Measurements from ENCODE around the gene ZFHX2.

ZFHX2 gene

DNA sequence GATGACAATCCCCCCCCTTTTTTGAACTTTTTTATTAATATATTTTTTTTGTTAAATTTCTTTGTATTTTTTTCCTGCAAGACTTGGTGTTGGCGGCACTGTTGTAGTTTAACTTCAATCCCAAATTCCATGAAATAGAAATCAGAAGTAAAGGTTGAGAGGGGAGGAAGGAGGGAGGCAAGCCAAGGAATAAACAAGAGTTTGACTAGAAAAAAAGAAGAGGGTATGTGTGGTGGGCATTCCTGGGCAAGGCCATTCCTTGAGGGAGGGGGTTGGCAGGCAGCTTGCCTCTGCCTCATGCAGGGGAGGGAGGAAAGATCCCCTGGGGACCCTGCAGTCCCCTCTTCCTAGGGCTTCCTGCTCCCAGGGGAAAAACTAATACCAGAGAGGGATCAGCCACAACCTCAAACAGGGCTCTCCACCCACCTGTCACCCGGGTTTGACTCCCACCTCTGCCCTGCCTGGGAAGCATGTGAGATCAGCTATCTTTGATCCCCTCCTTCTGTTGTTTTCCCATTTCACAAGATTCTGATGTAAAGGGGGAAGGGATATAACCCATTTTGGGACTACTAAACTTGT, 16.5 kb upstream of the ZFHX2 start:
- TF ChIP-seq TAF1 (IDR thresholded peaks at IDR 0.05; ENCODE audit: low read depth) = no peak
- TF ChIP-seq CEBPB (IDR thresholded peaks at IDR 0.05) = no peak
- no peak for TF ChIP-seq YY1 (IDR thresholded peaks at IDR 0.05; ENCODE audit: low read depth)
- no peak for TF ChIP-seq EP300 (IDR thresholded peaks at IDR 0.05; ENCODE audit: borderline replicate concordance)

- TF ChIP-seq TEAD4 (IDR thresholded peaks at IDR 0.05) (no peak), NFIC (IDR thresholded peaks at IDR 0.05) (peak; percentile 9; the same call in 1 of the 2 replicates), YY1 (IDR thresholded peaks at IDR 0.05; ENCODE audit: low read depth) (peak; percentile 33; the same call in 1 of the 2 replicates), FOXM1 (IDR thresholded peaks at IDR 0.05; ENCODE audit: borderline replicate concordance, low read depth) (no peak), MAX (IDR thresholded peaks at IDR 0.05) (peak; percentile 69), TCF12 (IDR thresholded peaks at IDR 0.05; ENCODE audit: low read depth) (no peak; the same call in 1 of the 2 replicates), TAF1 (IDR thresholded peaks at IDR 0.05; ENCODE audit: low read depth) (peak; percentile 54; the same call in 1 of the 2 replicates), CREB1 (IDR thresholded peaks at IDR 0.05; ENCODE audit: low read depth) (no peak), EP300 (IDR thresholded peaks at IDR 0.05; ENCODE audit: borderline replicate concordance) (0 out of 2 replicates have a peak, but pooled peaks have one; percentile 14), ZBTB7A (IDR thresholded peaks at IDR 0.05; ENCODE audit: low read depth) (peak; percentile 89), RAD21 (IDR thresholded peaks at IDR 0.05; ENCODE audit: low read depth) (no peak)
Measured at GRCh38 chr14:23567186-23568020, 15.8 kb upstream of the ZFHX2 start, which contains the start of gene AP1G2. TSS of gene AP1G2 (minus strand) at chr14:23567791. CDS start at chr14:23567314, 477 bp downstream.

DNA sequence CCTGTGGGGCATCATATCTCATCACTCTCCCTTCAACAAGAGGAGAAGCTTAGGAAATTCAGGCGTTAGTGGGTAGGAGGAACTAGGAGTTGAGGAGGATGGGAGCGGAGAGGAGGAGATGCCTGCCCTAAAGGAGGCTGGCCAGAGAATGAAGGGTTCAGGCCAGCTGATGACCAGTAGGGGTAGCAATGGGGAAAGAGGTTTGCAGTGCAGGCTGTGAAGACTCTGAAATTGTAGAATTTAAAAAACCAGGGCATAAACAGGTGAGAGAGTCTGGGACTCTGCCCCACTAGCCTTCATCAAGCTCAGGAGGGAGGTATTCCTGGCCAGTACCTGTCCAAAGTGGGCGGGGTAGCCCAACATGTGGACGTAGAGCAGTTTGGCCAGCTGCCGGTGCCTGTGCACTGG, 15.2 kb upstream of the ZFHX2 start:
- TF ChIP-seq NFIC (IDR thresholded peaks at IDR 0.05) (no peak), MAX (IDR thresholded peaks at IDR 0.05) (0 out of 2 replicates have a peak, but pooled peaks have one; percentile 56), RAD21 (IDR thresholded peaks at IDR 0.05; ENCODE audit: low read depth) (no peak)

DNA sequence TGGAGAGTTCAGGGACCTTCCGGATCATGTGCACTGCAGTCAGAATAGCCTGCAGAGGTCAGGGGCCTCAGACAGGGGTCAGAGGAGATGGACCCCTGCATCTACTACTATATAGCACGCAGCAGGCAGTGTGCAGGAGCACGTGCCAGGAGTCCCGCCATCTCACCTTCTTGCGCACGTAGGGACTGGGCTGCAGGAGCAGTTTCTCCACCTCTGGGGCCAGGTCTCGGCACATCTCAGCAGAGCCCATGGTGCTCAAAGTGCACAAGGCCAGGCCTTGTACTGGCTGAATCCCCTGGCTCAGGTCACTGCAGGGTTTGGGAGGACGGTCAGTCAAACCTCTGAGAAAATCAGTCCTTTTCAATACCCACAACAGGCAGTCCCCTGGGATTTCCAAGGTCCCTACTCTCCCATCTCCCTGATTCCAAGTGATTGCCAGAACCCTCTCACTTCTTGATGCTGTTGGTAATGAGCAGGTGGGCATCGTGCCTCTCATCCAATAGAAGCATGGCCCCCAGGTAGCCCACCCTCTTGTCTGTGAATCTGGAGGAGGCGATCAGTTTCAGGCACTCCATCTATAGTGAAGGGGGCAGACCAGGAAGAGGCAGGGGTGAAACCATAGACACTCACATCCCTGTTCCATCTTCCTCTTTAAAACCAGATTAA, 14.7 kb upstream of the ZFHX2 start:
- TF ChIP-seq MAX (IDR thresholded peaks at IDR 0.05) = no peak
- TF ChIP-seq REST (IDR thresholded peaks at IDR 0.05; ENCODE audit: low read depth) = no peak
- TF ChIP-seq EP300 (IDR thresholded peaks at IDR 0.05; ENCODE audit: borderline replicate concordance) = no peak
- no peak for TF ChIP-seq ZBTB7A (IDR thresholded peaks at IDR 0.05; ENCODE audit: low read depth)
- no peak for TF ChIP-seq TEAD4 (IDR thresholded peaks at IDR 0.05)
- no peak for TF ChIP-seq YY1 (IDR thresholded peaks at IDR 0.05; ENCODE audit: low read depth)
- TF ChIP-seq EGR1 (IDR thresholded peaks at IDR 0.05) = no peak
- no peak for TF ChIP-seq TAF1 (IDR thresholded peaks at IDR 0.05; ENCODE audit: low read depth)
- no peak for TF ChIP-seq USF1 (IDR thresholded peaks at IDR 0.05)
- TF ChIP-seq TCF12 (IDR thresholded peaks at IDR 0.05; ENCODE audit: low read depth) = no peak
- no peak for TF ChIP-seq RAD21 (IDR thresholded peaks at IDR 0.05; ENCODE audit: low read depth)
- no peak for TF ChIP-seq FOXM1 (IDR thresholded peaks at IDR 0.05; ENCODE audit: borderline replicate concordance, low read depth)
- TF ChIP-seq NFIC (IDR thresholded peaks at IDR 0.05) = no peak
- TF ChIP-seq CREB1 (IDR thresholded peaks at IDR 0.05; ENCODE audit: low read depth) = no peak
- no peak for TF ChIP-seq CEBPB (IDR thresholded peaks at IDR 0.05)

- TF ChIP-seq NFIC (IDR thresholded peaks at IDR 0.05) (no peak), EP300 (IDR thresholded peaks at IDR 0.05; ENCODE audit: borderline replicate concordance) (no peak), RAD21 (IDR thresholded peaks at IDR 0.05; ENCODE audit: low read depth) (no peak), CREB1 (IDR thresholded peaks at IDR 0.05; ENCODE audit: low read depth) (no peak), MAX (IDR thresholded peaks at IDR 0.05) (no peak), ZBTB7A (IDR thresholded peaks at IDR 0.05; ENCODE audit: low read depth) (no peak), EGR1 (IDR thresholded peaks at IDR 0.05) (no peak), TCF12 (IDR thresholded peaks at IDR 0.05; ENCODE audit: low read depth) (no peak), REST (IDR thresholded peaks at IDR 0.05; ENCODE audit: low read depth) (no peak), USF1 (IDR thresholded peaks at IDR 0.05) (no peak), YY1 (IDR thresholded peaks at IDR 0.05; ENCODE audit: low read depth) (no peak), CEBPB (IDR thresholded peaks at IDR 0.05) (no peak), FOXM1 (IDR thresholded peaks at IDR 0.05; ENCODE audit: borderline replicate concordance, low read depth) (no peak), TAF1 (IDR thresholded peaks at IDR 0.05; ENCODE audit: low read depth) (no peak), TEAD4 (IDR thresholded peaks at IDR 0.05) (no peak)
Measured at GRCh38 chr14:23565626-23566025, 14.1 kb upstream of the ZFHX2 start.
